GM10248 (cell line): Measurements from ENCODE around the gene UBE2N.
"Not testable (repeated sequence)": the region's sequence is repeated elsewhere in the genome, so short reads cannot be mapped to it uniquely, and the experiment has no call there.

ENCODE experiments used
- CTCF ChIA-PET: fragments of 300-600 bp; sonication (Branson Sonifier 250); formaldehyde crosslinking; extraction: SDS; loops from one replicate; lab custom pipeline; 2021; ENCODE audit warnings: antibody characterized with exemption; lab: Yijun Ruan, JAX
- POLR2A ChIA-PET: fragments of 350-650 bp; sonication (Branson Sonifier 250); formaldehyde crosslinking; extraction: SDS; loops from one replicate; lab custom pipeline; 2020; ENCODE audit warnings: antibody characterized with exemption; lab: Yijun Ruan, JAX
- DNase-seq: peaks from one replicate; pipeline ENCODE4 v3.0.0; 2012; ENCODE audit errors: extremely low spot score
- TF ChIP-seq, protein P1 (sequence below): IDR thresholded peaks from 2 replicates; pipeline ENCODE4 v1.5.1; 2012; ENCODE audit warnings: mild to moderate bottlenecking, low read depth; ENCODE audit errors: extremely low read depth, missing control alignments, control extremely low read depth

UBE2N gene

DNA sequence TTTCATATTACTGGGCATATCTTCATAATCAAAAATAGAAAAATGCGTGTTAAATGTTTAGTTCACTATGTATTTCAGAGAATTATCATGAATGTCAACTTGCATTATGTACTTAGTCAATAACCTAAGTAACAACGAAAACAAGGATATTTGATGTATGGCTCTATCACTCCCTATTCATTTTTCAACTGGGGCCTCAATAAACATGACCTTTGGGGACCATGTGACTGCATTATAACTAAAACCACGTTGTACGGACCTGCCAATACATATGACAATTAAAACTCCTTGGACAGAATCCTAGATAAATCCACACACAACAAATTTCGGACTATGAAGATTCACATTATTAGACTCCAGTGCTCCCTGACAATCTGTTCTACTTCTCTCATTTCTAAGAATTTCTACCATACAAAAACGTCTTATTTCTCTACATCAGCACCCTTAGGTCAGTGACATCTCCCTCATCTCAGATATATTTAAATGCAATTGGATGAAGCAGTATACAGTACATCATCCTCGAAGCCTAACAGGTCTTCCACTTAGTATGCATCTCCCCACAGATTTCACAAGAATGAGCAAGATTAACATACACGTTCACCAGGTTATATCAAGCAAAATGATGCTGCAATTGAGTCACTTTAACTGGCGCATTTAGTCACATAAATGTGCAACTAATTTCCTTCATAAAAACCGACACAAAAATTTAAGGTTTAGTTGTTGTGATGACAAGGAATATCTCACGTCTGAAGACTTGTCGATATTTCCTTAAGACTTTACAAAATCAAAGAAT, 1.5 kb downstream of the UBE2N start:
- ChIA-PET CTCF (interaction anchor here (1.4 to 9.7 kb wide), 3 partner anchors 9 to 20 kb away, joined by 3 to 108 read pairs (median 7); no protein-coding TSS in a partner anchor), POLR2A (no interaction called here)
- DNase-seq: no peak
- TF ChIP-seq, protein P1, sequence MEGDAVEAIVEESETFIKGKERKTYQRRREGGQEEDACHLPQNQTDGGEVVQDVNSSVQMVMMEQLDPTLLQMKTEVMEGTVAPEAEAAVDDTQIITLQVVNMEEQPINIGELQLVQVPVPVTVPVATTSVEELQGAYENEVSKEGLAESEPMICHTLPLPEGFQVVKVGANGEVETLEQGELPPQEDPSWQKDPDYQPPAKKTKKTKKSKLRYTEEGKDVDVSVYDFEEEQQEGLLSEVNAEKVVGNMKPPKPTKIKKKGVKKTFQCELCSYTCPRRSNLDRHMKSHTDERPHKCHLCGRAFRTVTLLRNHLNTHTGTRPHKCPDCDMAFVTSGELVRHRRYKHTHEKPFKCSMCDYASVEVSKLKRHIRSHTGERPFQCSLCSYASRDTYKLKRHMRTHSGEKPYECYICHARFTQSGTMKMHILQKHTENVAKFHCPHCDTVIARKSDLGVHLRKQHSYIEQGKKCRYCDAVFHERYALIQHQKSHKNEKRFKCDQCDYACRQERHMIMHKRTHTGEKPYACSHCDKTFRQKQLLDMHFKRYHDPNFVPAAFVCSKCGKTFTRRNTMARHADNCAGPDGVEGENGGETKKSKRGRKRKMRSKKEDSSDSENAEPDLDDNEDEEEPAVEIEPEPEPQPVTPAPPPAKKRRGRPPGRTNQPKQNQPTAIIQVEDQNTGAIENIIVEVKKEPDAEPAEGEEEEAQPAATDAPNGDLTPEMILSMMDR: no peak

DNA sequence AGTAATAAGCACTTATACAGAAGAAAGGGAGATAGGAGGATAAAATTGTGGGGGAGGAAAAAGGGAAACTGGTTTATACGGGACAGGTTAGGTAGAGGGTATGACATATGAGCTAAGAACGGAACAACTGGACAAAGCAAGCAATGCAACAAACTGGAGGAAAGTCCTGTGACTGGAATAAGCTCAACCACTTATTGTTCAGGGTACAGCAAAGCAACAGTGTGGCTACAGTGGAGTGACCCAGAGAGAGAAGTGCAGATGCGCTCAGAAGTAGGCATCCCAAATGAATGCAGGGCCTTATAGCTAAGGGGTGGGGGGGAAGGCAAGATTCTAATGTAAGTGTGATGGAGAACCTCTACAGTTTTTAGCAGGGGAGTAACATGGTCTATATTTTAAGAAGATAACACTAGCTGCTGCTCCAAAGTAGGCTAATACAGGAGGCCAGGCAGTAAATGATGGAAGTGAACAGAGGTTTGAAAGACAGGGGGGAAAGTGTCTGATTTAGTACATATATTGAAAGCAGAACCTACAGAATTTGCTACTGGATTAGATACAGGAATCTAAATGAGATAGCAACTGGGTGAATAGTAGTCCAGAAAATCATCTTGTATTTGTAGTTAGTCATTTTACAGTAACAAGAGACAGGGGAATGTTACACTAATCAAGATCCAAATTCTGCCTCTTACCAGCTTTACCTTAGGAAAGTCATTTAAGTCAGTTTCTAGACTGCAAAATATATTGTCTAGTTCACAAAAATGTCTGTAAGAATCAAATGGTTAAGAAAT, 3.3 kb downstream of the UBE2N start:
- TF ChIP-seq, protein P1: no peak
- ChIA-PET POLR2A (no interaction called here), CTCF (interaction anchor here (0.6 to 9.7 kb wide), 9 partner anchors 7 to 451 kb away, joined by 3 to 108 read pairs (median 4); no protein-coding TSS in a partner anchor)
- no peak for DNase-seq

DNA sequence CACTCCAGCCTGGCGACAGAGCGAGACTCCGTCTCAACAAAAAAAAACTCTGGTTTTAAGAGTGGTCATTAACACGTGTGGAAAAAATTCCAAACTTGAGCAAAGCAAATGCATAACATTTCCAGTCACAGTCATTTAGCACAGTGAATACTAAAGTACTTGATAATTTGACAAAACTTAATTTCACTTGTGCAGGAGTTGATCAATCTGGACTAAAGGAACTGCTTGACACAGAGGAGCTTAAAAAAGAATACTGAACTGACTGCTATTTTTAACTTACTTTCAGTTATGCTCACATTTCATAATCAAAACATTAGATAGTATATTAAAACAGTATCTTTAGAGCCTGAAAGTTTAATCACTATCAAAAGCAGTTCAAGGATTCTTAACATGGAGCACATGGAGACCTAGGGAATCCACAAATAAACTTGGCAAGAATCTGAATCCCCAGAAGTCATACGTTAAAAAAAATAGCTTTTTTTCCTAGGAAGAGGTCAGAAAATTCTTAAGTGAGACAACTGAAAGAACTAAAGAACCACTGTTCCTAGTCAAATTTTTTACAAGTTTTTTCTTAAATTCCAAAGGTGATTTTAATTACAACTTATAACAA, 7.4 kb downstream of the UBE2N start:
- CTCF ChIA-PET: interaction anchor here (0.8 to 9.7 kb wide), 3 partner anchors 9 to 34 kb away, joined by 3 to 108 read pairs (median 3); no protein-coding TSS in a partner anchor
- DNase-seq: peak; percentile 19
- POLR2A ChIA-PET: interaction anchor here (0.6 to 1.4 kb wide), 2 partner anchors 8 to 490 kb away, joined by 3 to 8 read pairs; no protein-coding TSS in a partner anchor
- TF ChIP-seq, protein P1: no peak

DNA sequence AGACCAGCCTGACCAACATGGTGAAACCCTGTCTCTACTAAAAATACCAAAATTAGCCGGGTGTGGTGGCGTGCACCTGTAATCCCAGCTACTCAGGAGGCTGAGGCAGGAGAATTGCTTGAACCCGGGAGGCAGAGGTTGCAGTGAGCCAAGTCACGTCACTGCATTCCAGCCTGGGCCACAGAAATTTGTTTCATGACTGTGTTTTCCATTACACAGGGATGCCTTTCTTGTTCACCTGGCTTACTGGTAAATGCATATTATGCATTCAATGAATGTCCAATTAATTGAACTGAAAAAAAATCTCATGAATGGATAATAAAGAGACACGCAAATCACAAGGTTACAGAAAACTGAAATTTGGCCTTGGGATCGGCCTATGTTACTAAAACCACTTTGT, 9.7 kb downstream of the UBE2N start:
- POLR2A ChIA-PET, DNase-seq: not testable (repeated sequence)
- CTCF ChIA-PET: interaction anchor here (1.3 to 9.7 kb wide), 2 partner anchors 12 to 670 kb away, joined by 3 to 108 read pairs; no protein-coding TSS in a partner anchor

DNA sequence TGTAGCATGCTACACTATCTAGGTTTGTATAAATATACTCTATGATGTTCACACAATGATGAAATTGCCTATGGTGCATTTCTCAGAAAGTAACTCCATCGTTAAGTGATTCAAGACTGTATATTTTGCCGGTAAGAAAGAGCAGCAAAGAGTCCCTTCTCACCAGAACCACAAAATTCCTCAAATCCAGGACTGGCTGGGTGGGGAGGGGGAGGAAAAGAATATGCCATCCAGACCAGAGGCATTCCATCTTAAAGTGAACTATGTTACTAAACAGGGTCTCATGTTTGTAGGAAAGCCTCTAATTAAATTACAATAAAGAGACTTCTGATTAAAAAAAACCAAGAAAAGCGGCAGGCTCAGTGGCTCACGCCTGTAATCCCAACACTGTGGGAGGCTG, 11.5 kb downstream of the UBE2N start:
- POLR2A ChIA-PET: no interaction called here
- CTCF ChIA-PET: interaction anchor here (1.2 to 9.7 kb wide), 4 partner anchors 9 to 37 kb away, joined by 3 to 108 read pairs (median 14); partner anchors contain the start of gene MRPL42
- DNase-seq: no peak
- TF ChIP-seq, protein P1: no peak

DNA sequence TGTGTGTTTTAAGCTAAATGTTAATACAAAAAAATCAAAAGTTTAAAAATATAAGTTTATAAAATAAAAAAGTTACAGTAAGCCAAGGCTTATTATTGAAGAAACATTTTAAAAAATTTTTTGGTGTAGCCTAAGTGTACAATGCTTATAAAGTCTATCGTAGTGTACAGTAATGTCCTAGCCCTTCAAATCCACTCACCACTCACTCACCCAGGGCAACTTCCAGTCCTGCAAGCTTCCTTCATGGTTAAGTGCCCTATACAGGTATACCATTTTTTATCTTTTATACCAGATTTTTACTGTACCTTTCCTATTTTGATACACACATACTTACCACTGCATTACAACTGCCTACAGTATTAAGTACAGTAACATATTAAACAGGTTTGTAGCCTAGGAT, 11.9 kb downstream of the UBE2N start:
- CTCF ChIA-PET: interaction anchor here (0.8 to 2.5 kb wide), 3 partner anchors 9 to 671 kb away, joined by 3 to 21 read pairs (median 7); no protein-coding TSS in a partner anchor
- POLR2A ChIA-PET: interaction anchor here (0.7 kb wide), 1 partner anchor 9 kb away, joined by 3 read pairs; no protein-coding TSS in a partner anchor
- no peak for DNase-seq
- TF ChIP-seq, protein P1: no peak
